Measurements from ENCODE around the gene KRTAP4-8.
"Not testable (repeated sequence)": the region's sequence is repeated elsewhere in the genome, so short reads cannot be mapped to it uniquely, and the experiment has no call there.

The KRTAP4-8 gene

DNA sequence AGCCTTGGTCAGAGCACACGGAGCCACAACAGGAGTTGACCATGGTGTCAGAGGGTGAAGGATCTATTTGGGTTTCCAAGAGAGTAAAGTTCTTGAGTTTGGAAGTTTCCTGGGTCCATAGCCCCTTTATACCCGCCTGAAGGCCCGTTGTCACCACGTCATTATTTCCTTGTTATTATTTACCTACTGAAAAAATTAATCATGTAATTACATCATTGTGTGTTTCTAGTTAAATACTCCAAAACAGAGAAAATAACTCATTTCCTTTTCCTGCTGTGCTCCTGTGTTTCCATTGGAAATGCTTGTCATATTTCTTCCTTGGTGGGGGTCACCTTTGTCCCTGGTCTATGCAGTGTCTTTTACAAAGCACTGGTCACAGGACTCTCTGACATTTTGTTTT lies at the start of gene KRTAP4-8:
TSS of gene KRTAP4-8 (minus strand) at position 101 of the 400 bp plus-strand sequence. CDS start at position 43, 58 bp downstream.
- no peak for ATAC-seq
- no peak for DNase-seq

DNA sequence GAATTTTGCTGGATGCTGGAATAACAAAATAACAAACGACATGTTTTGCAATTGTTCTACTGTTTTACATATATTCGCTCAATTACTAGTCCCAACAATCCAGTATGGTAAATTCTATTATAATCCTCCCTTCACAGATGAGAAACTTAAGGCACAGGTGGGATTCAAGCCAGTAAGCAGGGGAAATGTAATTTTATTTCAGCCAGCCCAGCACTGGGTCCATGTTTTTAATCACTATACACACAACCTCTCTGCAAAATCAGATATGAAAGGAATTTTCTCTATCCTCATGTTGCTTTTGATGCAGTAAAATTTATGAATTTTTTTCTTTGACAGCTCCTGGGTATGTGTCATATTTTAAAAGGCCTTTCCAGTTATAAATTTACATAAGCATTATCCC lies 47.3 kb upstream of the KRTAP4-8 start:
- DNase-seq (no peak), ATAC-seq (no peak)

- DNase-seq = no peak
- no peak for ATAC-seq
Observed at GRCh38 chr17:41144846-41145245, 46.9 kb upstream of the KRTAP4-8 start.

DNA sequence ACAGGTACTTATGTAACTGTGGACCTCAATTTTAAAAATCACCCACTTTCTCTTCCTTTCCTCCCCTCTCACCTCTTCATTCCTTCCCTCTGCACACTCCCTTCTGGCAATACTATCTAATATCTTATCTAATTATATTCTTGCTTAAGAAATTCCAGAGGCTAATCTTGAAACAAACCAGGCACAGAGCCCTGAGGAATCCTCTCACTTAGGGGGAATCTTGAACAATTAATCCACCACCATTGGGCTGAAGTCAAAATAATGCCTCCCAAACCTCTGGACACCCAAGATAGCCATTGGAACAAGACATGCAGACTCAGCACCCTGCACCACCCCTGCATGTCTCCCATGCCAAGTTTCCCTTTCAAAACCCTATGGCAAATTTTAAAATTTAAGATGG lies 43.4 kb upstream of the KRTAP4-8 start:
- DNase-seq = no peak
- ATAC-seq = no peak

DNA sequence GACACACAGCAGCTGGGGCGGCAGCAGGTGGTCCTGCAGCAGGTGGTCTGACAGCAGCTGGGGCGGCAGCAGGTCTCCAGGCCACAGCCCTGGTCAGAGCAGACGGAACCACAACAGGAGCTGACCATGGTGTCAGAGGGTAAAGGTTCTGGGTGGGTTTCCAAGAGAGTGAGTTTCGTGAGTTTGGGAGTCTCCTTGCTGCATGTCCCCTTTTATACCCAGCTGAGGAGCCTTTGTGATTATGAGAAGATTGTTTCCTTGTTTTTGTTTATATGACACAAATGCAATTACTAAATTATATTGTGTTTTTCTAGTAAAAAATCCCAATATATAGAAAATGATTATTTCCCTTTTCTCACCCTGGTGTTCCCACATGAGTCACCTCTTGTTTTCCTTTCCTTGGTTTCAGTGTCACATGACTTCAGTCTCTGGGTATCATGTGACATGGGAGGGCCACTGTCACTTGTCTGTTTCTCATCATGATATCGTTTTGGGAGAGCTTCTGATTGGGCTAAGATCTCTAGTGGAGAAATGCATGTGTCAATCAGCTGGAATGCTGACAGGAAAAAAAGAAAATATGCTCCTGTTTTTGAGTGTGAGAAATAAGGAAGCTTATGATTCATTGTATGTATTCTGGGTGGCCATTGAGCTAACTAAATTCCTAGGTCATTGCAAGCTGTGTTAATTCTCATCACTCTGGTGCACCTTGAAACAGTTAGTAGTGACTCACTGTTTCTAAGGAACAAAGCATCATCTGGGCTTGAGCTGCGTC lies 42.6 kb upstream of the KRTAP4-8 start, which contains the start of gene KRTAP4-6:
TSS of gene KRTAP4-6 (minus strand) at position 185 of the 772 bp plus-strand sequence. CDS start at position 128, 57 bp downstream.
- ATAC-seq (no peak), DNase-seq (no peak)

GRCh38 chr17:41139865-41140264 lies 41.9 kb upstream of the KRTAP4-8 start:
- ATAC-seq, DNase-seq: not testable (repeated sequence)

- ATAC-seq (no peak), DNase-seq (no peak)
Observed at GRCh38 chr17:41133880-41134735, 36.2 kb upstream of the KRTAP4-8 start.

- no peak for ATAC-seq
- DNase-seq = no peak
Observed at GRCh38 chr17:41131979-41132378, 34.0 kb upstream of the KRTAP4-8 start.

DNA sequence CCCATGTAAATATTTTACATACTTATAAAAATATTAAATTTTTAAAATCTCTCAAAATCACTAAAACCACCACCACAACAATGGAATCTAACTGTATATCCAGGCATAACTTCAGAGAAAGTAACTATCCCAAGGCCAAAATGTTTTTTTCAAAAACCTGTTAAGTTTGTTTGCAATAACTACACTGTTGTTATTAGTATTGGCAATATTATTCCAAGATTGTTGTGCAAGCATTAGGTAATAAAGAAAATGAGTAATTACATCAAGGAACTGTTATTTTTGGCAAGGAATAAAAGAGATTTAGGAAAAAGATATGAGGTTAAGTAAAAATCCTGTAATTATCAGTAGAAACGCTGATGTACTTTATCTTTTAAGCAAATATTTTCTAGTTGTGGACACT lies 29.4 kb upstream of the KRTAP4-8 start:
- ATAC-seq (no peak), DNase-seq (no peak)

GRCh38 chr17:41126412-41126811 lies 28.5 kb upstream of the KRTAP4-8 start:
- DNase-seq (no peak), ATAC-seq (no peak)

- ATAC-seq (no peak), DNase-seq (no peak)
Observed at GRCh38 chr17:41125064-41125463, 27.1 kb upstream of the KRTAP4-8 start.

GRCh38 chr17:41123991-41124371 lies 26.0 kb upstream of the KRTAP4-8 start, which contains the start of gene KRTAP4-12:
KRTAP4-12 (minus strand) TSS chr17:41124182; CDS start chr17:41124122, 60 bp downstream.
- ATAC-seq, DNase-seq: not testable (repeated sequence)

DNA sequence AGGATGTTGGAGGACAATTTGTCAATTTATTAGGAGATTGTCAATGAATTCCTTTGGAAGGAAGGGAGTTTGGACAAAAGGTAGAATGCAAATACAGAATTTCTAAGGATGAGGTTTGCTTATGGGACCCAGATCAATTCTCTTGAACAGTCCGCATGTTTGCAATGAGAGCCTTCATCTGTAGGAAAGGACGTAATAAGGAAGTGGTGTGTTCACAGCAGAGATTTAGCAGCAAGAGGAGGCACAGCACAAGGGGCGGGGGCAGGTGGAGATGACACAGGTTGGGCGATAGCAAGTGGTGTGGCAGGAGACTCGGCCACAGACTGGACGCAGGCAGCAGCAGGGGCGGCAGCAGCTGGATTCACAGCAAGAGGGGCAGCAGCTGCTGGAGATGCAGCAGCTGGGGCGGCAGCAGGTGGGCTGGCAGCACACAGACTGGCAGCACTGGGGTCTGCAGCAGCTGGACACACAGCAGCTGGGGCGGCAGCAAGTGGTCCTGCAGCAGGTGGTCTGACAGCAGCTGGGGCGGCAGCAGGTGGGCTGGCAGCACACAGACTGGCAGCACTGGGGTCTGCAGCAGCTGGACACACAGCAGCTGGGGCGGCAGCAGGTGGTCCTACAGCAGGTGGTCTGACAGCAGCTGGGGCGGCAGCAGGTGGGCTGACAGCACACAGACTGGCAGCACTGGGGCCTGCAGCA lies 25.5 kb upstream of the KRTAP4-8 start:
- not testable (repeated sequence) for DNase-seq, ATAC-seq

- DNase-seq = no peak
- ATAC-seq = no peak
Observed at GRCh38 chr17:41121742-41122141, 23.8 kb upstream of the KRTAP4-8 start.

DNA sequence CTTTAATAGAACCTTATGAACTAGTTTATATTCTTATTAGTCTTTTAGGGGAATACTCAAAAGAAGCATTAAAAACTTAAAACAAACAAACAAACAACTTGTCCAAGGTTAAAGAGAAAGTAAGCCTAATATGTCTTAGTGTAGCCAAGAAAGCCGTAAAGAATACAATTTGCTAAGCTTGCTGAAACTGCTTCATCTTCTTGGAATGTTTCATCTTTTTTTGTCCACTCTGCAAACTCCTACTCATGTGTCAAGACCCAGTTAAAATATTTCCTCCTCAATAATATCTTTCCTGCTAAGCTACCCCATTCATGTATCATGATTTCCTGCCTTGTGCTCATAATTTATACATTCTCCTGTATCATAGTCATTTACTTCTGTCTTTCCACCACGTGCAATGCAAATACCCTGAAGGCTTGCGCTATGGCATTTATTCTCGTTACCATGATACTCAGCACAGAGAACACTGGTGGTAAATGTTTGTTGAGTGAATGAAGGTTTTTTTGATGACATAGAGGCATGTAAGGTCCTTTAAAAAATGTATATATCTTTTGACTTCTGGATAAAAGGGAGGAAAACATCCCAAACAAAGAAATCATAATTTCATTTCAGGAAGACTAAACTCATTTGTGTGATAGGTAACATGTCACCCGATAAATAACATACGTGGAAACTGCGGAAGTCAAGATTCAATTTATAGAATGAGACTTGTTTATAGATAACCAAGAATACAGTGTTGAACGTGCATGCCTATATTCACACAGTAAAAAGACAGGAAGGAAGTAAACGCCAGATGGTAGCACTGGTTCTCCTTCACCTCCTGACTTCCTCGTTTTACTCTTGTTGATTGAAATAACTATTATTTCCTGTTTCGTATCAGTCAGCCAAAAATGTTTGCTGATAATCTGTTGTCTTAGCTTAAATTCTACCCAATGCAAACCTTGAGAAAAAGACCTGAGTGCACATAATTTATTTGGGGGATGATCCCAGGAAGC lies 22.1 kb upstream of the KRTAP4-8 start:
- not testable (repeated sequence) for ATAC-seq

DNA sequence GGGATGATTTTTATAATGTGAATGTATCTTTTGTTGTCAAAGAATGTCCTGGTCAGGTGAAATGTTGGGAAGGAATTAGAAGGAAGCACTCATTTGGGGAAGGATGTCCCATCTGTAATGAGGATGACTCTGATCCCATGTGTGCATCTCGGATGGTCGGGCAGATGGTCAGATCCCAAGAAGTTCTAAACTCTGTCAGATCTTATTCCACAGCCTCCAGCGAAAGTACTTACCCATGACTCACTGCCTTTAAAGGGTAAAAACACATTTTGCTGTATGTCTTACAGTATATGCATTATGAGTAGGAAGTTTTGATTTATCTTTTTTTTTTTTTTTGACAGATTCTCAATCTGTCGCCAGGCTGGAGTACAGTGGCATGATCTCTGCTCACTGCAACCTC lies 20.8 kb upstream of the KRTAP4-8 start:
- ATAC-seq (no peak), DNase-seq (no peak)

More for the DNA sequence above, 22.1 kb upstream of the KRTAP4-8 start:
- not testable (repeated sequence) for DNase-seq

GRCh38 chr17:41117846-41118386 lies 20.0 kb upstream of the KRTAP4-8 start, which contains the start of gene KRTAP4-11:
KRTAP4-11 (minus strand) TSS chr17:41118373; CDS start chr17:41118315, 58 bp downstream.
- ATAC-seq, DNase-seq: not testable (repeated sequence)

- ATAC-seq (no peak), DNase-seq (no peak)
Observed at GRCh38 chr17:41116297-41116696, 18.4 kb upstream of the KRTAP4-8 start.

GRCh38 chr17:41111151-41111885 lies 13.4 kb upstream of the KRTAP4-8 start:
- no peak for ATAC-seq
- no peak for DNase-seq
